22Rv1 (cell line): ENCODE measurements around the gene ATG9B.

ENCODE experiments used
- ZFX ChIP-seq: fragments of 450-650 bp; IDR thresholded peaks from 2 replicates; pipeline ENCODE4 v1.6.1; 2017; ENCODE audit warnings: antibody characterized with exemption, borderline replicate concordance
- TF ChIP-seq, protein P1 (sequence below): fragments of 450-650 bp; IDR thresholded peaks from 2 replicates; pipeline ENCODE4 v1.5.1; 2017; ENCODE audit warnings: mild to moderate bottlenecking

DNA sequence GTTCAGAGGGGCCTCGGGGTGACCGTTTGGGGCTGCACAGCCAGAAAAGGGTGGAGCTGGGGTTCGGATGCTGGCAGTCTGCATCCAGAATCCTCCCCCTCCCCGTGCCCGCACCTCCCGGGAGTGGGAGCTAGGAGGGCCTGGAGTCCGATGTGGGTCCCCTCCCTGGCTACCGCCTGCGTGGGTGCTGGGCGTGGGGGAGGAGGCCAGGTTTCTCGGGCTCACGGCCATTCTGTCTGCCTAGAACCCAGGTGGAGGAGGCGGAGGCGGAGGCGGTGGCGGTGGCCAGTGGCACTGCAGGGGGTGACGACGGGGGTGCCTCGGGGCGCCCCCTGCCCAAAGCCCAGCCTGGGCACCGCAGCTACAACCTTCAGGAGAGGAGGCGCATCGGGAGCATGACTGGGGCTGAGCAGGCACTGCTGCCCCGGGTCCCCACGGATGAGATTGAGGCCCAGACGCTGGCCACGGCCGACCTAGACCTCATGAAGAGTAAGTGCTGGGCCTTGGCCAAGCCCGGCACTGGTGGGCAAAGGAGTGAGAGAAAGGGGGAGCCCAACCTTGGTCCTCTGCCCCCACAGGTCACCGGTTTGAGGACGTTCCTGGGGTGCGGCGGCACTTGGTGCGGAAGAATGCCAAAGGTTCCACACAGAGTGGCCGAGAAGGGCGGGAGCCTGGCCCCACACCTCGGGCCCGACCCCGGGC, 42.1 kb upstream of the ATG9B start:
- TF ChIP-seq, protein P1, sequence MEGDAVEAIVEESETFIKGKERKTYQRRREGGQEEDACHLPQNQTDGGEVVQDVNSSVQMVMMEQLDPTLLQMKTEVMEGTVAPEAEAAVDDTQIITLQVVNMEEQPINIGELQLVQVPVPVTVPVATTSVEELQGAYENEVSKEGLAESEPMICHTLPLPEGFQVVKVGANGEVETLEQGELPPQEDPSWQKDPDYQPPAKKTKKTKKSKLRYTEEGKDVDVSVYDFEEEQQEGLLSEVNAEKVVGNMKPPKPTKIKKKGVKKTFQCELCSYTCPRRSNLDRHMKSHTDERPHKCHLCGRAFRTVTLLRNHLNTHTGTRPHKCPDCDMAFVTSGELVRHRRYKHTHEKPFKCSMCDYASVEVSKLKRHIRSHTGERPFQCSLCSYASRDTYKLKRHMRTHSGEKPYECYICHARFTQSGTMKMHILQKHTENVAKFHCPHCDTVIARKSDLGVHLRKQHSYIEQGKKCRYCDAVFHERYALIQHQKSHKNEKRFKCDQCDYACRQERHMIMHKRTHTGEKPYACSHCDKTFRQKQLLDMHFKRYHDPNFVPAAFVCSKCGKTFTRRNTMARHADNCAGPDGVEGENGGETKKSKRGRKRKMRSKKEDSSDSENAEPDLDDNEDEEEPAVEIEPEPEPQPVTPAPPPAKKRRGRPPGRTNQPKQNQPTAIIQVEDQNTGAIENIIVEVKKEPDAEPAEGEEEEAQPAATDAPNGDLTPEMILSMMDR: no peak
- no peak for TF ChIP-seq ZFX
